Right forelimb (tissue), 1 donor: Measurements from ENCODE around the gene KDELR1.

ENCODE experiments used
- DNase-seq: peaks from one replicate; pipeline ENCODE4 v3.0.0-alpha.2; 2018

The KDELR1 gene

GRCh38 chr19:48391100-48392005 lies at the start of gene KDELR1:
Gene KDELR1, minus strand, starts transcription at chr19:48391551. Its CDS starts 193 bp downstream, at chr19:48391358.
- DNase-seq, result peak; percentile 92

- DNase-seq, result no peak
Measured at GRCh38 chr19:48436586-48436985, 45.2 kb upstream of the KDELR1 start.

GRCh38 chr19:48433337-48433736 lies 42.0 kb upstream of the KDELR1 start:
- no peak for DNase-seq

GRCh38 chr19:48428670-48429069 lies 37.3 kb upstream of the KDELR1 start:
- no peak for DNase-seq

GRCh38 chr19:48424694-48425219 lies 33.4 kb upstream of the KDELR1 start:
- DNase-seq, result no peak

- DNase-seq, result no peak
Measured at GRCh38 chr19:48421548-48421947, 30.2 kb upstream of the KDELR1 start.

- DNase-seq, result peak; percentile 63
Measured at GRCh38 chr19:48419158-48419920, 28.0 kb upstream of the KDELR1 start.

GRCh38 chr19:48418317-48419064 lies 27.1 kb upstream of the KDELR1 start:
- no peak for DNase-seq

- no peak for DNase-seq
Measured at GRCh38 chr19:48417421-48417820, 26.1 kb upstream of the KDELR1 start.

GRCh38 chr19:48415806-48416221 lies 24.5 kb upstream of the KDELR1 start:
- no peak for DNase-seq

- DNase-seq, result peak; percentile 62
Measured at GRCh38 chr19:48415395-48415794, 24.0 kb upstream of the KDELR1 start.

GRCh38 chr19:48413879-48414587 lies 22.7 kb upstream of the KDELR1 start:
- DNase-seq, result no peak

- no peak for DNase-seq
Measured at GRCh38 chr19:48405850-48406249, 14.5 kb upstream of the KDELR1 start.

GRCh38 chr19:48405010-48405659 lies 13.8 kb upstream of the KDELR1 start:
- DNase-seq, result no peak

- no peak for DNase-seq
Measured at GRCh38 chr19:48403606-48404005, 12.3 kb upstream of the KDELR1 start.

GRCh38 chr19:48401287-48401686 lies 9.9 kb upstream of the KDELR1 start:
- no peak for DNase-seq

GRCh38 chr19:48400018-48400742 lies 8.8 kb upstream of the KDELR1 start:
- DNase-seq, result no peak

- peak; percentile 90 for DNase-seq
Measured at GRCh38 chr19:48398375-48399235, 7.3 kb upstream of the KDELR1 start.

GRCh38 chr19:48398102-48398374 lies 6.7 kb upstream of the KDELR1 start:
- DNase-seq, result no peak
